ENCODE measurements around the gene PIK3R3.
"Not testable (repeated sequence)": the region's sequence is repeated elsewhere in the genome, so short reads cannot be mapped to it uniquely, and the experiment has no call there.

Gene PIK3R3

GRCh38 chr1:46065405-46065804, 67.0 kb downstream of the PIK3R3 start:
- DNase-seq (ENCODE audit: low read depth), result no peak

GRCh38 chr1:46064708-46065107, 67.7 kb downstream of the PIK3R3 start:
- DNase-seq (ENCODE audit: low read depth), result no peak

- peak; percentile 37 for DNase-seq (ENCODE audit: low read depth)
Observed at GRCh38 chr1:46062651-46063319, 69.6 kb downstream of the PIK3R3 start.

GRCh38 chr1:46061146-46061545, 71.3 kb downstream of the PIK3R3 start:
- no peak for DNase-seq (ENCODE audit: low read depth)

GRCh38 chr1:46058936-46059335, 73.5 kb downstream of the PIK3R3 start:
- DNase-seq (ENCODE audit: low read depth), result no peak

- no peak for DNase-seq (ENCODE audit: low read depth)
Observed at GRCh38 chr1:46057781-46058180, 74.6 kb downstream of the PIK3R3 start.

- not testable (repeated sequence) for DNase-seq (ENCODE audit: low read depth)
Observed at GRCh38 chr1:46057215-46057614, 75.2 kb downstream of the PIK3R3 start.

- DNase-seq (ENCODE audit: low read depth), result no peak
Observed at GRCh38 chr1:46056325-46056724, 76.1 kb downstream of the PIK3R3 start.

GRCh38 chr1:46053734-46054133, 78.7 kb downstream of the PIK3R3 start:
- DNase-seq (ENCODE audit: low read depth), result no peak

- no peak for DNase-seq (ENCODE audit: low read depth)
Observed at GRCh38 chr1:46044116-46044515, 88.3 kb downstream of the PIK3R3 start.

- DNase-seq (ENCODE audit: low read depth), result no peak
Observed at GRCh38 chr1:46043458-46044017, 88.9 kb downstream of the PIK3R3 start.

GRCh38 chr1:46041974-46042373, 90.5 kb downstream of the PIK3R3 start:
- peak; percentile 20 for DNase-seq (ENCODE audit: low read depth)

- DNase-seq (ENCODE audit: low read depth), result no peak
Observed at GRCh38 chr1:46041551-46041950, 90.9 kb downstream of the PIK3R3 start.

GRCh38 chr1:46039571-46040052, 92.8 kb downstream of the PIK3R3 start:
- DNase-seq (ENCODE audit: low read depth), result peak; percentile 59

GRCh38 chr1:46036894-46037839, 95.3 kb downstream of the PIK3R3 start:
- DNase-seq (ENCODE audit: low read depth), result peak; percentile 82

- no peak for DNase-seq (ENCODE audit: low read depth)
Observed at GRCh38 chr1:46034601-46035516, 97.6 kb downstream of the PIK3R3 start.

- peak; percentile 15 for DNase-seq (ENCODE audit: low read depth)
Observed at GRCh38 chr1:46030876-46031660, 101.4 kb downstream of the PIK3R3 start.

GRCh38 chr1:46030074-46030870, 102.2 kb downstream of the PIK3R3 start:
- no peak for DNase-seq (ENCODE audit: low read depth)

GRCh38 chr1:46027788-46028573, 104.4 kb downstream of the PIK3R3 start:
- DNase-seq (ENCODE audit: low read depth), result no peak
